Measurements from ENCODE around the gene PPP2R1B. TPM values are rescaled to one million over a fixed set of nuclear protein-coding genes. Genes with fewer than 3 reads are reported as not detected.

PPP2R1B gene
- total RNA-seq, 6 experiments from 2014 or later, result 44.5 to 150 (median 59.6) TPM

DNA sequence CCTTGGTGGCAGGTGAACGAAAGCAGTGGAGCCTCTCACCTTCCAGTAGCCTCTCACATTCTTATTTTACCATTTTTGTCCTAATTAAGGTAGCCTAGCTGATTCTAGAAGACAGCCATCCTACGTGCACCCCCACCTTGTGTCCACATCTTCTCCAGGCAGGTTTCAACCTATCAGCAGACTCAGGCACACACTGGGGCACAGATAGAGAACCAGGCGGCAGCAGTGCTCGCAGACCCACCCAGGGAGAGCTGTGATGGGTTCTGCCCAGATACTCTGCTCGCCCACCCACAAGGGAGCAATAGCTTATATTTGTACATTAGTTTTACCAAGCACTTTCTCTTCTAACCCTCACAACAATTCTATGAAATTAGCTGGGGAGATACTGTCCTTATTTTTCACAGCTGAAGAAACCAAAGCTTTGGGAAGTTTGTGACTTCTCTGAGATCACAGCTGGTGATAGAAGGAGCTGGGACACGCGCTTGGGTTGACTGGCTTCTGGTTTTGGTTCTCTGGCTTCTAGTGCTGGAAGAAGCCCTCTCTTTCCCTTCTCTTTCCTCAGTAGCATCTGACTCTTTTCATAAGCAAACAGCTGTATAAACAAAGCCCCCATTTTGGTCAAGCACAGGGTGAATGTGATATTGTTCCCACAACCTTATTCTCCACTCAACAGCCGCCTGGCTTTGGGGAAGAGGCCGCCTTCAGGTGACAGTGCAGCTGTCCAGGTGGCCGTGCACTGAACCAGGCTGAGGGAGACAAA is 36.9 kb downstream of the PPP2R1B start:
- Histone ChIP-seq H3K4me1 (peaks cover 0 to 71% (median 22%) of the 10 kb centered on the region in 4 donors), H3K36me3 (peaks cover 0 to 6% (median 5%) of the 10 kb centered on the region in 4 donors), H3K27ac (peak overlapping the region; percentile 93 to 99 (median 99)), H3K9me3 (no peaks in the 10 kb centered on the region), H3K4me3 (no peak overlapping the region), H3K27me3 (no peaks in the 10 kb centered on the region)
- TF ChIP-seq, protein P1, sequence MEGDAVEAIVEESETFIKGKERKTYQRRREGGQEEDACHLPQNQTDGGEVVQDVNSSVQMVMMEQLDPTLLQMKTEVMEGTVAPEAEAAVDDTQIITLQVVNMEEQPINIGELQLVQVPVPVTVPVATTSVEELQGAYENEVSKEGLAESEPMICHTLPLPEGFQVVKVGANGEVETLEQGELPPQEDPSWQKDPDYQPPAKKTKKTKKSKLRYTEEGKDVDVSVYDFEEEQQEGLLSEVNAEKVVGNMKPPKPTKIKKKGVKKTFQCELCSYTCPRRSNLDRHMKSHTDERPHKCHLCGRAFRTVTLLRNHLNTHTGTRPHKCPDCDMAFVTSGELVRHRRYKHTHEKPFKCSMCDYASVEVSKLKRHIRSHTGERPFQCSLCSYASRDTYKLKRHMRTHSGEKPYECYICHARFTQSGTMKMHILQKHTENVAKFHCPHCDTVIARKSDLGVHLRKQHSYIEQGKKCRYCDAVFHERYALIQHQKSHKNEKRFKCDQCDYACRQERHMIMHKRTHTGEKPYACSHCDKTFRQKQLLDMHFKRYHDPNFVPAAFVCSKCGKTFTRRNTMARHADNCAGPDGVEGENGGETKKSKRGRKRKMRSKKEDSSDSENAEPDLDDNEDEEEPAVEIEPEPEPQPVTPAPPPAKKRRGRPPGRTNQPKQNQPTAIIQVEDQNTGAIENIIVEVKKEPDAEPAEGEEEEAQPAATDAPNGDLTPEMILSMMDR (IDR thresholded peaks at IDR 0.05), result no peak
- TF ChIP-seq POLR2A (IDR thresholded peaks at IDR 0.05), result peak; percentile 12
- DNase-seq, result no peak
- ATAC-seq, result no peak
- WGBS (ENCODE audit: insufficient coverage, low coverage, low lambda C conversion rate, missing lambda C conversion rate), result 46% methylated on average over 10 of the region's 10 CpGs
- intact Hi-C loops (cut with DNase I), result no loop called here

- peaks cover 0 to 24% (median 13%) of the 10 kb centered on the region in 4 donors for H3K36me3 ChIP-seq
- peaks cover 0 to 52% (median 18%) of the 10 kb centered on the region in 4 donors for H3K4me1 ChIP-seq
- no peaks in the 10 kb centered on the region for H3K9me3 ChIP-seq
- peak overlapping the region; percentile 83 to 99 (median 84) for H3K27ac ChIP-seq
- WGBS (ENCODE audit: insufficient coverage, low coverage, low lambda C conversion rate, missing lambda C conversion rate), result 32% methylated on average over 5 of the region's 7 CpGs
- DNase-seq (peak in 1 of 3 donors; percentile 54), ATAC-seq (peak in 3 of 4 donors; percentile 0 to 4 (median 2))
- TF ChIP-seq, protein P1 (IDR thresholded peaks at IDR 0.05), result no peak
- no peak for TF ChIP-seq POLR2A (IDR thresholded peaks at IDR 0.05)
- no peaks in the 10 kb centered on the region for H3K27me3 ChIP-seq
- intact Hi-C loops (cut with DNase I), result no loop called here
- H3K4me3 ChIP-seq, result peak overlapping the region in 1 of 3 donors; percentile 55
Measured at GRCh38 chr11:111727431-111727830, 38.8 kb downstream of the PPP2R1B start.

DNA sequence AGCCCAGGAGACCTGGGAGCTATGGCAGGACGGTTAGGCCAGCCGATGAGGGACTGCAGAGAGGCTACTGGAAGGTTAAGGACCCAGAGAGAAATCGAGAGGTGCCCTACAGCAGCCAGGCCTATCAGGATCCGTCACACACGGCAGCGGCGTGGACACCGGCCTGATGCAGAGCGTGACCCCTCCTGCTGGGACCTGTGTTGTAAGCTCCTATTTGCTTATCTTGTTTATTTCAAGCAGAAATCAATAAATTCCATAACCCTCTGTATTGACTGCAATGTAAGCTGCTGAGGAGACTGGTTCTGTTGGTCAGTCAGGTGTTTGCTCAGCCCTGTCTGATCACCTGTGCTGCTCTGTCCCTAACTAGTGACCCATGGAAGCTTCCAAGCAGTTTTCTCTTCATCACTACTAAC is 39.9 kb downstream of the PPP2R1B start:
- TF ChIP-seq, protein P1 (IDR thresholded peaks at IDR 0.05), result no peak
- TF ChIP-seq POLR2A (IDR thresholded peaks at IDR 0.05), result peak; percentile 74
- Histone ChIP-seq H3K36me3 (peaks cover 0 to 35% (median 18%) of the 10 kb centered on the region in 4 donors), H3K9me3 (no peaks in the 10 kb centered on the region), H3K4me1 (peaks cover 3 to 49% (median 20%) of the 10 kb centered on the region in 4 donors), H3K27me3 (no peaks in the 10 kb centered on the region), H3K4me3 (peak overlapping the region in 2 of 3 donors; percentile 16 to 55), H3K27ac (peak overlapping the region; percentile 83 to 99 (median 84))
- peak; percentile 69 to 81 (median 78) for ATAC-seq
- 18% methylated on average over 5 of the region's 9 CpGs for WGBS (ENCODE audit: insufficient coverage, low coverage, low lambda C conversion rate, missing lambda C conversion rate)
- DNase-seq, result peak; percentile 88 to 95 (median 95)
- intact Hi-C loops (cut with DNase I), result no loop called here

DNA sequence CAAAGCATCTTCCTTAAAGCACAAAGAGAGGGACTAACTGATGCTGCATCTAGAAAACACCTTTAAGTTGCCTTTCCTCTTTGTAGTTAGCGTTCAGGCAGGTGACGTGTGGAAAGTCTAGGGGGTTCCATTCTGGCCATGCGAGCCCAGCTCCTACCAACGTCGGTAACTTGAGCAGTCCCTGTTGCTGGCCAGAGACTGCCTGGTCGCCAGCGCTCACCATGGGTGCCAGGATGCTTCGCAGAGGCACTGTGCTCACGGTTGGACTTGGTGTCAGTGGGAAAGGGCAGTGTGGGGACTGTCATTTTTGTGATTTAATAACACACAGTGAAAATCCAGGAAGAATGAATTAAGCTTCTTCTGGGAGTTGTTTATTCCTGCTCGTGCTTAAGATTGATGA is 40.6 kb downstream of the PPP2R1B start:
- ATAC-seq, result no peak
- 40% methylated on average over 6 of the region's 10 CpGs for WGBS (ENCODE audit: insufficient coverage, low coverage, low lambda C conversion rate, missing lambda C conversion rate)
- Histone ChIP-seq H3K27me3 (no peaks in the 10 kb centered on the region), H3K4me3 (no peak overlapping the region), H3K9me3 (no peaks in the 10 kb centered on the region), H3K4me1 (peaks cover 3 to 47% (median 20%) of the 10 kb centered on the region in 4 donors), H3K36me3 (peaks cover 0 to 38% (median 20%) of the 10 kb centered on the region in 4 donors), H3K27ac (peak overlapping the region; percentile 83 to 99 (median 84))
- intact Hi-C loops (cut with DNase I), result no loop called here
- TF ChIP-seq, protein P1 (IDR thresholded peaks at IDR 0.05), result no peak
- TF ChIP-seq POLR2A (IDR thresholded peaks at IDR 0.05), result no peak
- no peak for DNase-seq
